A673 (cell line): ENCODE results near the gene SRPX. TPM values are rescaled to one million over a fixed set of nuclear protein-coding genes. Genes with fewer than 3 reads are reported as not detected.

Experiments
- BruUV-seq: library from RNA; stranded (reverse); fragments of 400-500 nt; replicated peaks from 2 replicates; lab custom pipeline; 2021; lab: Mats Ljungman, UMichigan
- CTCF ChIA-PET: fragments of 300-600 bp; sonication (Branson Sonifier 250); formaldehyde crosslinking; loops from one replicate; lab custom pipeline; 2022; ENCODE audit warnings: antibody characterized with exemption; lab: Charles Lee
- POLR2A ChIA-PET: fragments of 300-600 bp; sonication (Branson Sonifier 250); formaldehyde crosslinking; loops from one replicate; lab custom pipeline; 2022; ENCODE audit warnings: antibody characterized with exemption; ENCODE audit not compliant: low non-redundant PET; lab: Charles Lee
- DNase-seq: peaks from one replicate; pipeline ENCODE4 v3.0.0-alpha.2; 2015; ENCODE audit warnings: low spot score
- H3K27ac ChIP-seq: fragments of 200-600 bp; sonication (generic); 2 replicates; pipeline ENCODE4 v1.5.1; 2016; ENCODE audit warnings: mixed run types, low read depth, mild to moderate bottlenecking, mixed read lengths, antibody characterized with exemption, low read length; ENCODE audit not compliant: poor library complexity, severe bottlenecking
- H3K27me3 ChIP-seq: fragments of 200-600 bp; sonication (generic); replicated peaks from 2 replicates; pipeline ENCODE4 v1.6.1; 2017; ENCODE audit warnings: mixed run types, low read depth, mild to moderate bottlenecking, mixed read lengths, antibody characterized with exemption, low read length; ENCODE audit not compliant: insufficient read depth, poor library complexity
- H3K36me3 ChIP-seq: fragments of 200-600 bp; sonication (generic); 2 replicates; pipeline ENCODE4 v1.6.1; 2016; ENCODE audit warnings: mixed run types, mild to moderate bottlenecking, mixed read lengths, antibody characterized with exemption, low read length; ENCODE audit not compliant: insufficient read depth, poor library complexity, severe bottlenecking
- H3K4me1 ChIP-seq: fragments of 200-600 bp; sonication (generic); 2 replicates; pipeline ENCODE4 v1.6.1; 2017; ENCODE audit warnings: mixed run types, mild to moderate bottlenecking, mixed read lengths, antibody characterized with exemption, low read length; ENCODE audit not compliant: insufficient read depth, poor library complexity, severe bottlenecking
- H3K4me3 ChIP-seq: fragments of 200-600 bp; sonication (generic); 2 replicates; pipeline ENCODE4 v1.5.1; 2016; ENCODE audit warnings: low read depth, mixed run types, mild to moderate bottlenecking, mixed read lengths, low read length; ENCODE audit not compliant: poor library complexity, severe bottlenecking
- H3K9me3 ChIP-seq: fragments of 200-600 bp; sonication (generic); 2 replicates; pipeline ENCODE4 v1.6.1; 2016; ENCODE audit warnings: mixed run types, low read depth, mild to moderate bottlenecking, mixed read lengths, antibody characterized with exemption, low read length; ENCODE audit not compliant: poor library complexity, severe bottlenecking
- CTCF ChIP-seq: fragments of 300-800, 200-600 bp; sonication (generic); conservative IDR thresholded peaks from 2 replicates; pipeline ENCODE4 v1.5.1; 2017; ENCODE audit warnings: low read depth, mild to moderate bottlenecking, antibody characterized with exemption, low read length, moderate library complexity, mixed read lengths
- EZH2 ChIP-seq: fragments of 200-600 bp; sonication (generic); IDR thresholded peaks from 2 replicates; pipeline ENCODE4 v1.6.1; 2017; ENCODE audit warnings: borderline replicate concordance, low read depth, mild to moderate bottlenecking, mixed read lengths, antibody characterized with exemption, low read length; ENCODE audit not compliant: poor library complexity, severe bottlenecking
- intact Hi-C: fragments of 100-400 bp; cut with micrococcal nuclease; formaldehyde crosslinking; loops from one replicate; pipeline ENCODE4 v1.10.0; 2022; ENCODE audit not compliant: unreplicated experiment
- total RNA-seq: library from RNA; stranded (reverse); gene quantifications from 2 replicates; pipeline ENCODE4 v1.2.3, GENCODE V29; 2021

Gene SRPX
- total RNA-seq, 1 experiment from 2014 or later: 1.1 TPM

GRCh38 chrX:38154340-38154739 is 66.3 kb downstream of the SRPX start:
- no TSS peak for BruUV-seq
- POLR2A ChIA-PET: no interaction called here
- Histone ChIP-seq H3K4me1 (no peaks in the 10 kb centered on the region), H3K36me3 (no peaks in the 10 kb centered on the region), H3K27me3 (peaks cover 3% of the 10 kb centered on the region), H3K9me3 (no peaks in the 10 kb centered on the region), H3K4me3 (no peak overlapping the region), H3K27ac (no peak overlapping the region)
- CTCF ChIA-PET: no interaction called here
- intact Hi-C loops: no loop called here
- no peak for DNase-seq
- TF ChIP-seq EZH2 (no peak), CTCF (no peak)

GRCh38 chrX:38151441-38151840 is 69.2 kb downstream of the SRPX start:
- H3K4me1 ChIP-seq: no peaks in the 10 kb centered on the region
- BruUV-seq: no TSS peak
- no peak overlapping the region for H3K4me3 ChIP-seq
- intact Hi-C loops: no loop called here
- peaks cover 3% of the 10 kb centered on the region for H3K27me3 ChIP-seq
- no peak for TF ChIP-seq CTCF
- TF ChIP-seq EZH2: no peak
- no peaks in the 10 kb centered on the region for H3K36me3 ChIP-seq
- POLR2A ChIA-PET: no interaction called here
- no peaks in the 10 kb centered on the region for H3K9me3 ChIP-seq
- CTCF ChIA-PET: interaction anchor here (0.5 to 1.1 kb wide), 2 partner anchors 15 to 48 kb away, joined by 3 to 5 read pairs; no protein-coding TSS in a partner anchor
- H3K27ac ChIP-seq: no peak overlapping the region
- no peak for DNase-seq

- intact Hi-C loops: no loop called here
- no TSS peak for BruUV-seq
Measured at GRCh38 chrX:38150993-38151392, 69.7 kb downstream of the SRPX start.

More at GRCh38 chrX:38150993-38151392, 69.7 kb downstream of the SRPX start:
- Histone ChIP-seq H3K27me3 (peaks cover 3% of the 10 kb centered on the region), H3K9me3 (no peaks in the 10 kb centered on the region), H3K4me1 (no peaks in the 10 kb centered on the region), H3K36me3 (no peaks in the 10 kb centered on the region), H3K27ac (no peak overlapping the region), H3K4me3 (no peak overlapping the region)
- ChIA-PET CTCF (interaction anchor here (1.1 kb wide), 1 partner anchor 16 kb away, joined by 3 read pairs; no protein-coding TSS in a partner anchor), POLR2A (no interaction called here)
- TF ChIP-seq EZH2 (no peak), CTCF (no peak)
- DNase-seq: no peak
